CD4-positive, alpha-beta T cell treated with Interleukin-15 for 1 hour (primary cell): ENCODE data around the gene LPIN2.
A peak's percentile ranks its signal among the peaks of the same experiment; 100 is the strongest.

Source experiments
- DNase-seq: peaks from one replicate; pipeline ENCODE4 v3.0.0-alpha.2; 2020

Gene LPIN2

DNA sequence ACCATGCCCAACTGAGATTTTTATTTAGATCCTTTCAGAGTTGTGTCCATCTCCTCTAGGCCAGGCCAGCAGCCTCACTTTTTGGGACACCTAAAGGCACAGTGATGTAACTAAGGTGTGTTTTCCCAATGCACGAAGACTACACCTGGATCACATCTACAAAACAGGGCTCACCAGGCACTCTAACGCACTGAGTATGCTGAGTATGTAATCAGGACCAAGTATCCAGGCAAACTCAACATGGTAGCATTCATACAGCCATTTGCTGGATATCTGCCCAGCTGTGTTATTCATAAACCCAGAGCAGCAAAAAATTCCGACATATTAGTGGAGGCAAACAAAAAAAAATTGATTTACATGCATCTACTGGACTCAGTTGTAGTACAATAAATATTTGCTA, 33.8 kb downstream of the LPIN2 start:
- no peak for DNase-seq

DNA sequence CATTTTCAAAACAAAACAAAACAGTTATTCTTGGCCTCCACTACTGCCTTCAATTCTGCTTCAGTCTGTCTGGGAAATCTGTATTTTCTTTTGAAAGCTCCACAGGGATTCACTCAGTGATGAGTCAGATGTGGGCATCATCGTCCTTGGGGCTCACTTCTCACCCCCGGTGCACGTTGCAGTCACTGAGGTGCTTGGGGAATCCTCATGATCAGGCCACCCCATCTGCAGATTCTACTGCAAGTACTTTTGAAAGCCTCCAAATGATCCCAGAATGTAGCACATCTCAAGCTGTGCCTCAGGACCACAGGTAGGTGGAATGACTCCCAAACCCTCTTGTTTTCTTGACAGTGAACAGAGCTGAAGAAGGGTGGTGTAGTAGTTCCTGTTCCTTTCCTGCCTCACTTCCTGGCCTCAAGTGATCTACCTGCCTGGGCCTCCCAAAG, 34.3 kb downstream of the LPIN2 start:
- peak; percentile 33 for DNase-seq

DNA sequence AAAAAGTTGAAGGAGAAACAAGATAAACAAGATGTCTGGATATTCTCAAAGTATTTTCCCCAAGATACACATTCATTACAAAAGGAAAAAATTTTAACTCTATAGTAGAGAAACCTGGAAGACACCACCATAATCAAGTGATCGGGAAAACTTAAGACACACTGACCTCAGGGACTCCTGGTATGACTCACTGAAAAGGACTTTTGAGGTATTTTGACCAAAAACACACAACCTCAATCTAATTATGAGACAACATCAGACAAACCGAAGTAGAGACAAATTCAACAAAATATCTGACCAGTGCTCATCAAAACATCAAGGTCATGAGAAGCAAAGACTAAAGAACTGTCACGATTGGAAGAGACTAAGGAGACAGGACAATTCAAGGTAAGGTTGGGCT, 34.7 kb downstream of the LPIN2 start:
- no peak for DNase-seq

DNA sequence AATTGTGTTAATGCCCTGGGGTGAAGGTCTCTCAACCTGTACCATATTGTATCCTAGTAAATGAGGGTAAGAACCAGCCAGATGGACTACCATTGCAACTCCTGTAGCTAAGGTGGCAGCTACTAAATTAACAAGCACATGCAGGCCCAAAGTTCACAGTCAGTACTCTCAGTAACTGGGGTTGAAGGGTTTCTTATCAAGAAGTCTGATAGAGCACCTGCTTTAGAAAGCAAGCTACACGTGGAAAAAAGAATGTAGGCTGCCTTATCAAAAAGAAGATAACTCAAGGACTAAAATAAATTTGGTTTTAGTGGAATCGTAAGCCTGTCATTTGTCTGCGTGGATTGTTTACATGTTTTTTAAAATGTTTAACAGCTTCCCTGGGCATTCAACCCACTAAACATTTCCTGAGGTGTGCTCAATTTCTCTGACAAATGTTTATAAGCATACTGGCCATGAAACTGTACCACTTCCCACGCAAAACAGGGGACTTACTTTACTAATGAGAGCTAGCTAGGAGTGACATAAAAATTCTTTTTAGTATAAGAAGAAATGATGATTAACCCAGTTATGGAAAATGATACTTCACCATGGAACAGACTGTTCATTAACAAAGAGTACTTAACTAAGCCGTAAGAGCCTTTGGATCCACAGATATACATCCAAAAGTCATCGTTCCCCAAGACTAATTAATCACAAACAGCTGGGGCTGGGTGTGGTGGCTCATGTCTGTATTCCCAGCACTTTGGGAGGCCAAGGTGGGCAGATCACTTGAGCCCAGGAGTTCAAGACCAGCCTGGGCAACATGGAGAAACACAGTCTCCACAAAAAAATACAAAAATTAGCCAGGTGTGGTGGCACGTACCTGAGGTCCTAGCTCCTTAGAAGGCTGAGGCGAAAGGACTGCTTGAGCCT, 36.5 kb downstream of the LPIN2 start:
- no peak for DNase-seq

DNA sequence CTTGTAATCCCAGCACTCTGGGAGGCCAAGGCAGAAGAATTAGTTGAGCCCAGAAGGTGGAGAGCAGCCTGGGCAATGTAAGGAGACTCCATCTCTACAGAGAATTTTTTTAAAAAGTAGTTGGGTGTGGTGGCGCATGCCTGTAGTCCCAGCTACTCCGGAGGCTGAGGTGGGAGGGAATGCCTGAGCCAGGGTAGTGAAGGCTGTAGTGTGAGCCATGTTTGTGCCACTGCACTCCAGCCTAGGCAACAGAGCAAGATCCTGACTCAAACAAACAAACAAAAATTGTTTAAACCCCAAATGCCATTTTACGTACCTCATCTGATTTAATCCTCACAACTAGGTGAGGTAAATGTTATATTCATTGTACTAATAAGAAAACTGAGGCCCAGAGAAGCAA, 38.2 kb downstream of the LPIN2 start:
- no peak for DNase-seq

DNA sequence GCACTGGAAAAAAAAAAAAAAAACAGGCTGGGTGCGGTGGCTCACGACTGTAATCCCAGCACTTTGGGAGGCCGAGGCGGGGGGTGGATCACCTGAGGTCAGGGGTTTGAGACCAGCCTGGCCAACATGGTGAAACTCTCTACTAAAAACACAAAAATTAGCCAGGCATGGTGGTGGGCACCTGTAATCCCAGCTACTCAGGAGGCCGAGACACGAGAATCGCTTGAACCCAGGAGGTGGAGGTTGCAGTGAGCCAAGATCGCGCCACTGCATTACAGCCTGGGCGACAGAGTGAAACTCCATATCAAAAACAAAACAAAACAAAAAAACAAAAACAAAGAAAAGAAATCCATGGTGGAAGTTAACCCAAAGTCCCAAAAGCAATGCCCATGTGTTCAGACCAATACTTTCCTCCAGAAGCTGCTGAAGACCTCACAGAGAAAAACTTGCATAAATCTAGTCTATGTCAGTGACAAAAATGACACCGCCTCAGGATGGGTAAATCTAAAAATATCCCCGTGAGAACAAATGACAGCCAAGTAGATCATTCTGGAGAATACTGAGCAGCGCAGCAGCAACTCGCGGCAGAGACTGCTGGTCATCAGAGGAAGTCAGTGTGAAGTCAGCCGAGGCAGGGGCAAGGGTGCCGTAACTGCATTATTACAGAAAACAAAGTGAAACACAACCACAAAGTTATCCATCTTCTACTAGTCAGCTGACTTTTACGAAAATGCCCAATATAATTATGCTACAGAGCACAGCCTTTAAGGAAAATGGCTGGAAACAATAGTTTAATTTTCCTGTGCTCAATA, 41.0 kb downstream of the LPIN2 start:
- DNase-seq, result peak; percentile 87

DNA sequence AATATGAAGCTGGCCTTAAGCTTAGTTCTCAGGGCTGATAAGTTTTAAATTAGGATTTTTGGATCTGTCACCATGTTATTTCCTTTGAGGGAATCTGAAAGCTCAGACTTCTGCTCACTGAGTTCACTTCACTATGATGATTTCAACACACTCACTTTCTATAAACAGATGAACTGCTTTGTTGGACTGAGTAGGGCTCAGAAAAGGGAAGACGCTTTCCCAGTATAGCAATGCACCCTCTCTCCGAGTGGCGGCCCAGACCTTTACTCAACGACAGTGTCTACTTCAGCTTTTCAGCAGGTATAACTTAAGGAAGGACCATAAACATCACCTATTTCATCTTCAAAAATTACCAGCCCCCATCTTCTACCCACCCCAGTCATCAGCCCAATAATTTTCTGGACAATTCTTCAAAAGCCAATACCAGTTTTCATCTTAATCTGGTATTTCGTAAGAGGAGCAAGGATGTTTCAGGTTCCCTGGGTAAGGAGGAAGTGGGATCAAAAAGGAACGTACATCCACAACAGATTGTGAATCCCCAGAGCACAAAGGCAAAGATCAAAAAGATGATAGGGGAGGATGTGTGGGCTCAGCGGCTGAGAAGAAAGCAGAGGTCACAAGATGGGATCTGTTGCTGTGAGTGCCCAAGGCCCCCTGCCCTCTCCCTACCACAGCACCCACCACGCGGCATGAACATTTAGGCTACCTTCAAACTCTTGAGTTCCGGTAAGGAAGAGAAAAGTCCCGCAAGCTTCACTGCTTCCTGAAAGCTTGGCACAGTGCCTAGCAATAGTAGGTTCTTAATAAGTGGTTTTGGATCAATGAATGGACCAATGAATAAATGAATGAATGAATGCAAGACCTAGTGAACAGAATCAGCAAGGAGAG, 41.9 kb downstream of the LPIN2 start:
- peak; percentile 71 for DNase-seq

DNA sequence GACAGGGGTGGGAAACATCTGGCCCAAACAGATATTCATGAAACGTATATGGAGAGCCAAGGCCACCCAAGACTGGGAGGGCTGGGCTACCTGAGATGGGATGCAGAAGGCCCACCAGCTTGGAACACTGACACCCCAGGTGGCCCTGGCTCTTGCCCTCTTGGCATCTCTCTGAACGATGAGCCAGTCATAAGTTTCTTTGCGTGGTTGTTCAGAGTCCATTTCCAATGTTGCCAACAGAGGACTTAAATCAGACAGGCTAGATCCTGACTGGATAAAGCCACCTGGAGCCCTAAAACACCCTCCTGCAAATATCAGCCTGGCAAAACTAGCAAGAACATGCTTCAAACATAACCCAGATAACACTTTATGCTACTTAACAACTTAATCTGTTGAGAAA, 42.6 kb downstream of the LPIN2 start:
- DNase-seq, result no peak

DNA sequence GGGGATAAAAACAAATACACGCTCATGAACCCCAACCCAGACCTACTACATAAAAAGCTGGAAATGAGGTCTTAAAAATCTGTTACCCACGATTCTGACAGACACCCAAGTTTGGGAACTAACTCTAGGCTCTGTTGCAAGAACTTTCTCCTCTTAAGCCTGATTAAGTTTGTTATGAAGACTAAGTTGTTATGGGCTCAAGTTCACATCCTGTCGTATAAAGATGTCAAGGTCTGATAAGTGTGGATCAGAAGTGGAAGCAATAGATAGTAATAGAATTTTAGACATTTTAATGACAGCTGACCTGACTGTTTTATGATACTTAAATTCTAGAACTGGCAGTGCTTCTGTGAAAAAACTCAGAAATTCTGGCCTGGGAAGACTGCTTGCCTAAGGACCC, 43.2 kb downstream of the LPIN2 start:
- no peak for DNase-seq

DNA sequence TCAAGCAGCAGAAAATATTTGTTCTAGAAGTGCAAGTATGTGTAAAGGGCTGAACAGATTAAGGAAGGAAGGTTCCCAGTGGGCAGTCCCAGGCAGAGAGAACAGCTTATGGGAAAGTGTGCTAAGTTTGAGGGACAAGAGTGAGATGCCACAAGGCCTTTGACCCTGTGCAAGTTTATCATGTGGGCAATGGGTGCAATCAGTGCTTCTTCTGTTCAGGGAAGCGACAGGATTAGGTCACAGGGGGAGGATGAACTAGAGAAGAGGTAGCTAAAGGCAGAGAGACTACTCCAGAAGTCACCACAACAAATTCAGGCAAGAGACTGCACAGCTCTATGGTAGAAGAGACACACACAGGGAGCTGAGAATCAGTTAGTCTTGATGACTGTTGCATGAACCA, 44.3 kb downstream of the LPIN2 start:
- DNase-seq, result no peak

DNA sequence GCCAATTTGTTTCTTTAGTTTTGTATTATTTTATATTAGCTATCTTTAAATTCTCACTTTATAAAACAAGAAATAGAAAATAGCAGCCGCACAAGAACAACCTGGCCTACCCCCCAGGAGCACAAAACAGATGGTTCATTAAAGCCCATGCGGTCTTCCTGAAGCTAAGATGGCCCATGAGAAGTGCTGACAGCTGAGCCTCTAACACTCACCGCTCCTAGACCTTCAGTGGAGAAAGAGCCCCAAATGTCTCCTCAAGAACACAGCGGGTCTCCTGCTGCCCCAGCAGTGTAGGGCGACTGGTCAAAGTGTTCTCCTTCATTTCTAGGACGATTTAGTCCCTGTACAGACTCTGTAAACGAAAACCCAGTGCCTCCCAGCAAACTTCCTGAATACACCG, 45.1 kb downstream of the LPIN2 start:
- DNase-seq, result no peak

DNA sequence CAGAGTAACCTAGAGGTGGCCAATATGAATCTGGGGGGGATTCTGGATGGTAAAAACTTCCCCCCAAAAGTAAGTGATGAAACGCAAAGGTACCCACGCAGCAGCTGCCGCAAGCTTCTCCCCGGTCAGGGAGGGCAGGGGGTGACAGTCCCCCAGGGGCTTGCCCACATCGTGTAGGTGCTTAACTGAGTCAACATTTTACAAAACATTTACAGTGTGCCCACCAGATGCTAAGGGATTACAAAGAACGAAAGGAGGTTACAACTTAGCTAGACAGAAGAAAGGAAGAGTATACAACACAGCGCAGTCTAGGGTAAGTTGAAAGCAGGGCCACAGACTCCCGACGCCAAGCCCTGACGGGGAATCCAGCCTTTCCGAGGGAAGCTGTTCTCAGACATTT, 45.6 kb downstream of the LPIN2 start:
- no peak for DNase-seq

DNA sequence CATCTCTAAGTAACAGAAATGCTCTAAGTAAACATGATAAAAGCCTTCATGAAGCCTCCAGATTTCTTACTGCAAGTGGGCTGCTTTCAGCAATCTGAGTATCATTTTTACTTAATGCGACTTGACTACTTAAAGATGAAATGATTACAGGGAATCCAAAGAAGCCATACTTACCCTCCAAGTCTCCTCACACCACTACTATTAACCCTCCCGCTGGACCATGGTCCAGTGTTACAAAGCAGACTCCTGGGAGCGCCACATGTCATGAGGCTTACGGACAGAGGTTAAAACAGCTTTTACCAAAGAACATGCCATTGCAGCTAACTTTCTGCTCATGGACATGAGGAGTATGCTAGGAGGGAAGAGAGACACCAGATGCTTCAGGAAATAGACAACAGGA, 46.4 kb downstream of the LPIN2 start:
- no peak for DNase-seq

DNA sequence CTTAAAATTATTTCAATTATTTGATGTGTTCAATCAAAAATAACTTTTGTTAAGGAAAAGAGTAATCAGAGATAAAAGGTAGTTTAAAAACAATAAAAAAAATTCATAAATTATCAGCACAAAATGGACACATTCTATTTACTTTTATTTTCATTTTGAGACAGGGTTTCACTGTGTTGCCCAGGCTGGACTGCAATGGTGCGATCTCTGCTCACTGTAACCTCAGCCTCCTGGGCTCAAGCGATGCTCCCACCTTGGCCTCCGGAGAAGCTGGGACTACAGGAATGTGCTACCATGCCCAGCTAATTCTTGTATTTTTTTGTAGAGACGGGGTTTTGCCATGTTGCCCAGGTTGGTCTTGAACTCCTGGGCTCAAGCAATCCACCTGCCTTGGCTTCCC, 47.1 kb downstream of the LPIN2 start:
- no peak for DNase-seq

DNA sequence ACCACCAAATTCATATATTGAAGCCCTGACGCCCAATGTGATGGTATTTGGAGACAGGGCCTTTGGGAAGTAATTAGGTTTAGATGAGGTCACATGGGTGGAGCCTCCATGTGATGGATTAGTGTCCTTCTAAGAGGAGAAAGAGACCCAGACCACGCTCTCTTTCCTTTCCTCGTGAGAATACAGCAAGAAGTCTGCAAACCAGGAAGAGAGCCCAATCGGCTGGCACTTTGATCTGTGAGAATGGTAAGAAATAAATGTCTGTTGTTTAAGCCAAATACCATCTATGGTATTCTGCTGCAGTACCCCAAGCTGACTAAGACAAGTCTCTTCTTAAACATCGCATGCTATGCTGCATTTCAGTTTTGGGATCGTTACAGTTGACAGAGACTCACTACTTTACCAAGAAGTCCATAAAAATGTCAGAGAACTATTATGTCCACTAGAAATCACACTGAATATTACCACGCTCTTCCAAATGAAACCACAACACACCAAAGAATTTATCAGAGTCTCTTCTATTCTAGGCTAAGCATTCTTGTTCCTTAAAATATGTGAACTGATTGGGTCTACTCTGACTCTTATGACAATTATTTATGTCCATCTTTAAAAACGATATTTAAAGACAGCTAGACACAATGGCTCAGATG, 48.5 kb downstream of the LPIN2 start:
- DNase-seq, result no peak
